HTERT RPE-1 (cell line): ENCODE data around the gene NISCH.

Source experiments
- in situ Hi-C: fragments of 300-500 bp; cut with MboI; formaldehyde crosslinking; loops from 4 replicates; pipeline ENCODE4 v1.14.3; 2020; ENCODE audit warnings: low sequenced_read_pairs

The NISCH gene

GRCh38 chr3:52470920-52471319 lies 15.5 kb downstream of the NISCH start:
- in situ Hi-C loops, result no loop called here

GRCh38 chr3:52471371-52472238 lies 16.2 kb downstream of the NISCH start:
- in situ Hi-C loops, result no loop called here

DNA sequence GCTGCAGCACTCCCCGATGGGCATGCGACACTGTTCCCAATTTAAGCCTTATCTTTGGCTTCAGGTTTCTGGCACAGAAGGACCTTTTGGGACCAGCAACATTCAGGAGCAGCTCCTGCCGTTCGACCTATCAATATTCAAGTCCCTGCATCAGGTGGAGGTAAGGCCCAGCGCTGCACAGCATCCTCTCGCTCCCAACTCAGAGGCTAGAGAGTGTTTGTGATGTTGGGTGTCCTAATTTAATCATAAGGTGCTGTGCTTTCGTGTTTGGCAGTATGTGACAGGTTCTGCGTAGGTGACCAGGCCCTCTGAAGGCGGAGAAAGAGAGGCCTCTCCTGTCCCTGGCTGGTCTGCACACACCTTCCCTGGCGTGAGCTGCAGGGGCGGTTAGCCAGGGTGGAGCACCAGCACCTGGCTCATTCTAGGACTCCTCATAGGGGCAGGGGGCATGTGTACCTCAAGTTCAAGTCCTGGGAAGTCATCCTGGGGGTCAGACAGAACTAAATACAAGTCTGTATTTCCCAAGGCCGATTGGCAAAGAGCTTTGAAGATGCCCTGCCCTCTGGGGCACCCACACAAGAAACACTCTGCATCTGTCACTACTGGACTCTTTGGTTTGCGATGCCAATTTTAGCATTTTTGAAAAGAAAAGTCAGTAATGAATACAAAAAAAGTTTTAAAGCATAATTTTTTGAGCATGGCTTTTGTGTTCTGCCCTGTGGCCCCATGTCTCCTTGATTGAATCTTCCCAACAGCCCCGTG lies 17.0 kb downstream of the NISCH start:
- in situ Hi-C loops, result no loop called here

GRCh38 chr3:52473026-52473425 lies 17.6 kb downstream of the NISCH start:
- in situ Hi-C loops, result no loop called here

DNA sequence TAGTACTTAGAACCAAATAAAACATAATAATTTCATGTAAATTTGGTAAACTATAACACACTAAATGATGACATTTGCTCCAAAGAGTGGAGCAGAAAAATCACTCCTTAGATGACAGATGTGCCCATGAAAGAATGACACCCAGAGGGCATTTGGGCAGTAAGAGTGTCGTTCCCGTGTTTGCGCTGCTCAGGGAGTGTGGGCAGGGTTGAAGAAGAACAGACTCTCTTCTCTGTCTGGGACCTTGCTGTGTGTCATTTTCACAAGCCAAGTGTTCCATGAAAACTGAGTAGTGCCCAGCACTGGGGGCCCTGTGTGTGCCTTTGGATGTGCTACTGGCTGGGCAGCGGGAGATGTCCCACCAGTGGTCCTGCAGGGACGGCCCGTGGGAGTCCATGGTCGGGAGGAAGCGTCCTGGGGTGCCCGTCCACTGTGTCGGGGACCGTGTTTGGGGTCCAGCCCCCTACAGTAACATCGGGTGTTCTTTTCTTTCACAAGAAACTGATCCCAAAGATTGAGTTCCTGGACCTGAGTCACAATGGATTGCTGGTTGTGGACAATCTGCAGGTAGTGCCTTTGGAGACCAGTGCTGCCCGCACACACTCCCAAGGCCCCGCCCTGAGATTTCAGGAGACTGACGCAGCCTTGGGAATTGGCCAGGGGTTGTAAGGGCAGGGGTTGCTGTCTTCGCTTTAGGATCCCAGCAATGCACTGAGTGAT lies 21.8 kb downstream of the NISCH start:
- in situ Hi-C loops, result no loop called here

DNA sequence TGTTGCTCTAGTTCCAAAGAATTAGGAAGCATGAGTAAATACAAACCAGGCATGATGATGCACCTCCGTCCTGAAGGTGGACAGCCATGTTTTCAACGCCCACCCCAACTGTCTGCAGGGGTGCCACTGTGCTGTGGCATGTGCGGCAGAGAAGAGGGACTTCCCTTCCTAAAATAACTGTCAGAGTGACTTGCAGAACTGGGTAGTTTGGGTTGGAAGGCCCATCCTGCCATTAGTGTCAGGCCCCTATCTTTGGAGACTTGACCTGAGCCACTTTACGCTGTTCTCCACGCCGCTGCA lies 22.3 kb downstream of the NISCH start:
- in situ Hi-C loops, result no loop called here

- in situ Hi-C loops, result no loop called here
These were observed 23.9 kb downstream of the NISCH start for GRCh38 chr3:52479037-52479876.

GRCh38 chr3:52479877-52480575 lies 24.6 kb downstream of the NISCH start:
- in situ Hi-C loops, result no loop called here

DNA sequence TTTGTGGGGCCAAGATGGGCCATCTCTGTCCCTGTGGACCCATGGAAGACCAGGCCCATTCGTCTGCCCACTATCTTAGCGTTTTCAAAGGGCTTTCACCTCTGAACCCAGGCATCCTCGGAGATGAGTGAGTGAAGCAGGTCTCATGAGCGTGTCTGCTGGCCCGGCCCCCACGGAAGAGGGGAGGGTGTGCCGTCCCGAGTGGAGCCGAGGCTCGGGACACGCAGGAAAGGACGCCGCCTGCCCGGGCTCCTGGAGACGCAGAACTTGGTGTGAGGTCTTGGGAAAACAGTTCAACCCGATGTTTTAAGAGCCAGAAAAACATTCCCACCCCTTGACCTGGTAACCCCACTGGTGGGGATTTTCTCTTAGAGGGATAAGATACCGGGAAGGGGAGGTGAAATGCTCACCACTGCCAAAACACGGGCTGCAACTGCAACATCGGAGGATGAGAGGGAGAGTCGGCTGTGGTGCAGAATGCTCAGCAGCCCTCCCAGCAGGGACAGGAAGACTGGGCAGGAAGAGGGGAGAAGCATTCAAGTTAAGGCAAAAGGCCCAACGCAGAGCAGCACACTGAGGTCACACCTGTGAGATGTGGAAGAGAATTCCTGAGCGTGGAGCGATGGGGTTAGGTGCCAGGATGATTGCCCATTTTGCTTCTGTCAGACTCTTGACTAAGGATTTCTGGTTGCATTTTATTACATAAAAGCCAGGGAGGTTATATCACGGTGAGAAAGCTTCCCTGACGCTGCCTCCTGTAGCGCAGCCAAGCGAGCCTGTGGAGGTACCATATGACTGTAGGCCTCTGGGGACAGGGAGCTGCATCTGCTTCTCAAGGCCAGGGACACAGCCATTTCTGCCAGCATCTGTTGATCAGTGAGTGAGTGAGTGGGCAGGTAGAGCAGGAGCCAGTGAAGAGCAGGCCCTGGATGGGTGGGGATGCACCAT lies 25.6 kb downstream of the NISCH start:
- in situ Hi-C loops, result no loop called here

DNA sequence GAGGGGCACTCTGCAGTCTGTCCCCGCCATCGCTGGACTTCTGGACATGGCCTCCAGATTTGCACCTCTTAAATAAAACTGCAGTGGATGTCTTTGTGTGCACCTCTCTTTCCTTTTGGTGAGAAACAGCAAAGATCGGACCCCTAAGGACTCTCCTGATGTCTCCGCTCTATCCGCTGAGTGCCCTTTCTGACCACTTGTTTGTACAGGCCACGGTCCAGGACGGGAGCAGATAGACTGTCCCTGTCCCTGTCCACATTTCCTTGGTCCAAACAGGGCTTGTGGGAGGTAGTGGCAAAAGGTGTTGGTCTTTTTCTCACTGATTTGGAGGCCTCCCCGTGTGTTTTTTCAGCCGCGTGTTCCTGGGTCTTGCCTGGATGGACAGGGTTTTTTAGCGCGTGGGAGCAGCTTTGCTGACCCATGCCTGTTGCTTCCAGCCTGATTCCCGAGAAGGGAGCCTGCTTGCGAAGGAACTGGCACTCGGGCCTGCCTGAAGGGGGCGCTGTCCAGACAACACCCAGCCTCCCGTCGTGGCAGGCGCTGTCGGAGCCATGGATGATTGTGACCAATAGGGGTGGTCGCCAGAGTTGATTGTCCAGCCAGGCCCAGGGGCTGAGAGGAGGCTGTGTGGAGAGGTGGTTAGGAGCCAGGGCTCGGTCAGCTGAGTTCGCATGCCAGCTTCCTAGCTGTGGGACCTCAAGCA lies 26.6 kb downstream of the NISCH start:
- in situ Hi-C loops, result no loop called here

DNA sequence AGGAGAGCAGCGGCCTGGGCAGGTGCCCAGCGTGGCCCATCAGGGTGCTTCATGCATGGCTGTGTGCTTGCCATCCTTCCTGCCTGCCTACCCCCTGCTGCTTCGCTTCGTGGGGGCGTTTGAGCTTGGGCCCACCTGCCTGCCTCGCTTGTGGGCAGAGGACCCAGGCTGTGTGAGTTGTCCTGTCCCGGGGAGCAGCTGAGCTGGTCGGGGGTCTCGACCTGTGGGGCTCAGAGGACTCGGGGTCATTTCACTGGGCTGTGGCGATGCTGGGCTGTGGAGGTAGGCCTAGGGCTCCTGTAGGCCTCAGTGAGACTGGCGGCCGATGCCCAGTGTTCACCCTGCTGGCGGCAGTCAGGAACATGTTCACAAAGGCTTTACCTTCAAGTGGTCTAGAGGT lies 27.7 kb downstream of the NISCH start:
- in situ Hi-C loops, result no loop called here

DNA sequence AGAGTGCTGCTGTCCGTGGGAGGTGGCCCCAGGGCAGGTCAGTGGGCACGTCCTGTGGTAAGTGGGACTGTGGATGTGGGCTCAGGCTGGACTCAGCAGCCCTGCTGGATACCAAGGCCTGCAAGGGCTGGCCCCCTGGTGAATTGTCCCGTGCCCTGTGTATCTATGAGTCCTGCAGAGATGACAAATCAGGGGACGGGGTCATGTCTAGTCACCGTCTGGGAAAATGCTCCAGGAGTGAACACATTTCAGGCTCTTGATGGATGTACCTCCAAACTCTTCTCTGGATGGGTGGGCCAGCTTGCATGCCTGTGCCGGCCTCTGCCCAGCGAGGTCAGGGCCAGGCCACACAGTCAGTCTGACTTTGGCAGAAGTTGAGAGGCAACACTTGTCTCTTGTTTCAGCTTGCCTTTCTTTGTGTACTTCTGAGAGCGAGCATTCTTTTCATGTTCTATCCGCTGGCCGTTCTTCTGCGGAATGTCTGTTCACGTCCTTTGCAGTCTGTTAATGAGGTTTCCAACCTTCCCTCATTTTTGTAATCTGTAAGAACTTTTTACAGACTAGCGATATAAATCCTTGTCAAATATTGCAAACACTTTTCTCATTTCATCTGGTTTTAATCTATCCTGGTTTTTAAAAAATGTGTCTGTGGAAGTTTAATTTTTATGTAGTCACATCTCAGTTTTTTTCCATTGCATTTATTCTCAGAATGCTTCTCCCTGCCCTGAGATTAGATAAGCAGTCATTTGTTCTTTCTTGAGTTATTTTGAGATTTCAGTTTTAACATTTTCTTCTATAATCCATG lies 28.4 kb downstream of the NISCH start:
- in situ Hi-C loops, result no loop called here

DNA sequence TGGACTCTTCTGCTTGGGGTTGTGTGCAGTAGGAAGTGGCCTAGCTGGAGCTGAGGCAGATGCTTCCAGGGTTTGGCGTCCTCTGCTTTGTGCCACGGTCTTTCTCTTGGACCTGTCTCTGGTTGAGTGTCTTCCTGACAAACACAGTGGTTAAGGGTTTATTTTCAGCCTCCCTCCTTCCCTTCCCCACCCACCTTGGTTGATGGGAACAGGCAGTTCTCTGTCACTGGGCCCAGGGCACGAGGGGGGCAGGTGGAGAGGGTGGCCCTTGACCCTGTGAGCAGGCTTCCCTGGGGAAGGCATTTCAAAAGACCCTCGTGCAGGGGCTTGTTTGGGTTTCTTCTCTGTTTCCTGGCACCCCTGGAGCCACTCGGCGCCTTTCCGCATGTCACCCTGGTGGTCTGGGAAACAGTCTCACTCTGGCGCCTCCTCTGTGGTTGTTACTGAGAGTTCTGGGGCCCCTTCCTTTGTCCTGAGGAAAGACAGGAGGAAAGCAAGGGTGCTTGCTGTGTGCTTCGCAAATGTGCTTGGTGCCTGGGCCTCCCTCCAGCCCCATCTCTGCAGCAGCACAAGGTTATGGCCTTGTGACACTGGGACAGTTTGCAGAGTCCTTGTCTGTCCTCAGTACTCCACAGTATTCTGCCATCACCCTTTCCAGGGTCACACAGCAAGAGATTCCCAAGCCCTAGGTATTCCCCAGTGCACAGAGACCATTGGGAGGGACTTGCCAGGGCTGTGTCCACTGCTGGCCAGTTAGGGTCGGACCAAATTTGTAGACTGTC lies 29.5 kb downstream of the NISCH start:
- in situ Hi-C loops, result no loop called here

DNA sequence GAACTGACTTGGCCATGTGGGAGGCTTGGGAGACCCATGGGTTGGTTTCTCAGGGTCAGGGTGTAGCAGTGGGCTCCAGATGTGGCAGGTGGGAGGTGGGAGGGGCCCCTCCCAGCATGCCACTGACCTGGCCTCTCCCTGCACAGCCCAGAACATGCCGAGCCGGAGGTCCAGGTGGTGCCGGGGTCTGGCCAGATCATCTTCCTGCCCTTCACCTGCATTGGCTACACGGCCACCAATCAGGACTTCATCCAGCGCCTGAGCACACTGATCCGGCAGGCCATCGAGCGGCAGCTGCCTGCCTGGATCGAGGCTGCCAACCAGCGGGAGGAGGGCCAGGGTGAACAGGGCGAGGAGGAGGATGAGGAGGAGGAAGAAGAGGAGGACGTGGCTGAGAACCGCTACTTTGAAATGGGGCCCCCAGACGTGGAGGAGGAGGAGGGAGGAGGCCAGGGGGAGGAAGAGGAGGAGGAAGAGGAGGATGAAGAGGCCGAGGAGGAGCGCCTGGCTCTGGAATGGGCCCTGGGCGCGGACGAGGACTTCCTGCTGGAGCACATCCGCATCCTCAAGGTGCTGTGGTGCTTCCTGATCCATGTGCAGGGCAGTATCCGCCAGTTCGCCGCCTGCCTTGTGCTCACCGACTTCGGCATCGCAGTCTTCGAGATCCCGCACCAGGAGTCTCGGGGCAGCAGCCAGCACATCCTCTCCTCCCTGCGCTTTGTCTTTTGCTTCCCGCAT lies 31.8 kb downstream of the NISCH start:
- in situ Hi-C loops, result no loop called here

DNA sequence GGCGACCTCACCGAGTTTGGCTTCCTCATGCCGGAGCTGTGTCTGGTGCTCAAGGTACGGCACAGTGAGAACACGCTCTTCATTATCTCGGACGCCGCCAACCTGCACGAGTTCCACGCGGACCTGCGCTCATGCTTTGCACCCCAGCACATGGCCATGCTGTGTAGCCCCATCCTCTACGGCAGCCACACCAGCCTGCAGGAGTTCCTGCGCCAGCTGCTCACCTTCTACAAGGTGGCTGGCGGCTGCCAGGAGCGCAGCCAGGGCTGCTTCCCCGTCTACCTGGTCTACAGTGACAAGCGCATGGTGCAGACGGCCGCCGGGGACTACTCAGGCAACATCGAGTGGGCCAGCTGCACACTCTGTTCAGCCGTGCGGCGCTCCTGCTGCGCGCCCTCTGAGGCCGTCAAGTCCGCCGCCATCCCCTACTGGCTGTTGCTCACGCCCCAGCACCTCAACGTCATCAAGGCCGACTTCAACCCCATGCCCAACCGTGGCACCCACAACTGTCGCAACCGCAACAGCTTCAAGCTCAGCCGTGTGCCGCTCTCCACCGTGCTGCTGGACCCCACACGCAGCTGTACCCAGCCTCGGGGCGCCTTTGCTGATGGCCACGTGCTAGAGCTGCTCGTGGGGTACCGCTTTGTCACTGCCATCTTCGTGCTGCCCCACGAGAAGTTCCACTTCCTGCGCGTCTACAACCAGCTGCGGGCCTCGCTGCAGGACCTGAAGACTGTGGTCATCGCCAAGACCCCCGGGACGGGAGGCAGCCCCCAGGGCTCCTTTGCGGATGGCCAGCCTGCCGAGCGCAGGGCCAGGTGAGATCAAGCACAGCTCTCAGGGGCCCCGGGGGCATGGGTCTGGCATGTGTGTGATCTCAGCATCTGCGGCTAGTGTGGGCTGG lies 32.6 kb downstream of the NISCH start:
- in situ Hi-C loops, result no loop called here
